ENCODE data around the gene SLC1A7. TPM values are rescaled to one million over a fixed set of nuclear protein-coding genes. Genes with fewer than 3 reads are reported as not detected.

Gene SLC1A7
- total and polyA plus RNA-seq, 2 donors, result 0.29 TPM; not detected in 1

GRCh38 chr1:53091841-53092645, 50.4 kb downstream of the SLC1A7 start:
- H3K36me3 ChIP-seq (ENCODE audit: insufficient read depth), result no peaks in the 10 kb centered on the region
- no peak overlapping the region for H3K27ac ChIP-seq (ENCODE audit: low read depth)
- H3K4me1 ChIP-seq (ENCODE audit: insufficient read depth), result no peaks in the 10 kb centered on the region
- 89% methylated on average over 26 of the region's 26 CpGs for WGBS
- no peak overlapping the region for H3K4me3 ChIP-seq (ENCODE audit: low read depth, low read length)
- no peak for DNase-seq (ENCODE audit: extremely low spot score)

GRCh38 chr1:53090227-53091147, 52.0 kb downstream of the SLC1A7 start:
- no peak overlapping the region for H3K27ac ChIP-seq (ENCODE audit: low read depth)

GRCh38 chr1:53089478-53090226, 52.8 kb downstream of the SLC1A7 start:
- H3K27ac ChIP-seq (ENCODE audit: low read depth), result no peak overlapping the region
- no peak for DNase-seq (ENCODE audit: extremely low spot score)
- WGBS, result 84% methylated on average over 11 of the region's 11 CpGs
- no peaks in the 10 kb centered on the region for H3K4me1 ChIP-seq (ENCODE audit: insufficient read depth)
- no peaks in the 10 kb centered on the region for H3K36me3 ChIP-seq (ENCODE audit: insufficient read depth)
- H3K4me3 ChIP-seq (ENCODE audit: low read depth, low read length), result no peak overlapping the region

More at GRCh38 chr1:53090227-53091147, 52.0 kb downstream of the SLC1A7 start:
- 85% methylated on average over 37 of the region's 37 CpGs for WGBS
- DNase-seq (ENCODE audit: extremely low spot score), result no peak
- Histone ChIP-seq H3K4me1 (ENCODE audit: insufficient read depth) (no peaks in the 10 kb centered on the region), H3K4me3 (ENCODE audit: low read depth, low read length) (no peak overlapping the region), H3K36me3 (ENCODE audit: insufficient read depth) (no peaks in the 10 kb centered on the region)

GRCh38 chr1:53088616-53089300, 53.7 kb downstream of the SLC1A7 start:
- no peaks in the 10 kb centered on the region for H3K4me1 ChIP-seq (ENCODE audit: insufficient read depth)
- H3K27ac ChIP-seq (ENCODE audit: low read depth), result no peak overlapping the region
- no peaks in the 10 kb centered on the region for H3K36me3 ChIP-seq (ENCODE audit: insufficient read depth)
- DNase-seq (ENCODE audit: extremely low spot score), result no peak
- no peak overlapping the region for H3K4me3 ChIP-seq (ENCODE audit: low read depth, low read length)
- WGBS, result 87% methylated on average over 19 of the region's 19 CpGs

GRCh38 chr1:53087332-53088285, 54.8 kb downstream of the SLC1A7 start:
- Histone ChIP-seq H3K4me3 (ENCODE audit: low read depth, low read length) (no peak overlapping the region), H3K4me1 (ENCODE audit: insufficient read depth) (no peaks in the 10 kb centered on the region), H3K27ac (ENCODE audit: low read depth) (no peak overlapping the region), H3K36me3 (ENCODE audit: insufficient read depth) (no peaks in the 10 kb centered on the region)
- WGBS, result 90% methylated on average over 27 of the region's 27 CpGs
- no peak for DNase-seq (ENCODE audit: extremely low spot score)

GRCh38 chr1:53086491-53087070, 55.9 kb downstream of the SLC1A7 start:
- Histone ChIP-seq H3K4me3 (ENCODE audit: low read depth, low read length) (no peak overlapping the region), H3K27ac (ENCODE audit: low read depth) (no peak overlapping the region), H3K36me3 (ENCODE audit: insufficient read depth) (no peaks in the 10 kb centered on the region), H3K4me1 (ENCODE audit: insufficient read depth) (no peaks in the 10 kb centered on the region)
- DNase-seq (ENCODE audit: extremely low spot score), result no peak
- WGBS, result 65% methylated on average over 4 of the region's 4 CpGs

DNA sequence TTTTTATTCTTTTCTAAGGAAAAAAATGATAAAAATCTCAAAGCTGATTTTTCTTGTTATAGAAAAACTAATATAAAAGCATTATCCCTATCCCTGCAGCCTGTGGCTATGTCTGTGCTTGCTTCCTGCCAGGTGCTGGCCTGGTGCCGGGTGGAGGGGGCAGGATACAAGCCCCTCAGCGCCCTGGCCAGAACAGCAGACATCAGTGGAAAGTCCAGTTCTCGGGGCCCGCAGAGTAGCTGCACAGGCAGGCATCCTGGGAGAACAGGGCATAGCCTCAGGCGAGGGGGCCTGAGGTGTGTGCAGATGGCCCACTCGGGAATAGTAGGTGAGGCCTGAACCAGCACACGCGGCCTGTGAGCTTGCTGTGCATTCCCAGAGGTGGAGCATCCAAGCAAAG, 57.0 kb downstream of the SLC1A7 start:
- Histone ChIP-seq H3K36me3 (ENCODE audit: insufficient read depth) (no peaks in the 10 kb centered on the region), H3K27ac (ENCODE audit: low read depth) (no peak overlapping the region), H3K4me3 (ENCODE audit: low read depth, low read length) (no peak overlapping the region), H3K4me1 (ENCODE audit: insufficient read depth) (no peaks in the 10 kb centered on the region)
- WGBS, result 95% methylated on average over 8 of the region's 8 CpGs
- DNase-seq (ENCODE audit: extremely low spot score), result no peak

GRCh38 chr1:53084589-53084971, 57.9 kb downstream of the SLC1A7 start:
- 85% methylated on average over 8 of the region's 8 CpGs for WGBS
- H3K36me3 ChIP-seq (ENCODE audit: insufficient read depth), result no peaks in the 10 kb centered on the region

DNA sequence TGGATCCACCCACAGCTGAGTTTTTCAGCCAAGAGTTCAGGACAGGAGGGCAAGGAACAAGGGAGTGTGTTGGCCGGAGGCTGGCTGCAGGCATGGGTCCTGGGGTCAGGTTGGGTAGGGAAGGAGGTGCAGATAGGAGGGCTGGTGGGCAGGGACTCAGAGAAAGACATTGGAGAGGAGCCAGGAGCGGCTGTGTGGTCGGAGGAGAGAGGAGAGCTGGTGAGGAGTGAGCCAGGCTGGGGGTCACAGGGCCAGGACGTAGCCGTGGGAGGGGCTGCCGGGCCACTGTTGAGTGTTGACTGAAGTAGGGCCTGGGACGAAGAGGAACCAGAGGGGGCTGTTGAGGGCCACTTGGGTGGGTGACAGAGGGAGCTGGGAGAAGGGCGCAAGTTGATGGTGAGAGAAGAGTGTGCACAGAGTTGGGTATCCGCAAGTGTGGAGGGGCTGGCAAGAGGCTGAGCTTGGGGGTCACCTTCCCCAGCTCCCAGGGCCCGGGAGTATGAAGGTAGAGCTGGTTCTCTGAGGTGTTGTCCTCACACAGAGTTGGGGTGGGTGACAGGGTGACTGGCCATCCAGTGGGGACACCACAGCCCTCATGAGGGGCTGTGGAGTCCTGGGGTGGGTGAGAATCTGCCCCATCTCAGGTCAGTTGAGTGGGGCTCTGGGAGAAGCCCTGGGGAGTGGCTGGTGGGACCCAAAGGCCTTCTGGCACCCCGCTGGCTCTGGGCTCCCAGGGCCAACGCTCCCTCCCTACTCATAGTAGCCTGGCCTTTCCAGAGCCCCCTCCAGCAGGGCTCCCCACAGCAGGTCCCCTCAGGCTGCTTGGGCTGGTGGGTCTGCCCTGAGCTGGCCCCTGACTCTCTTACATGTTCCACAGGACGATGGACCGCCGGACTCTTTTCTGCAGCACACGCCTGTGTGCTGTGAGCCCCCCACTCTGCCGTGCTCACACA, 58.5 kb downstream of the SLC1A7 start:
- DNase-seq (ENCODE audit: extremely low spot score), result no peak
- Histone ChIP-seq H3K27ac (ENCODE audit: low read depth) (no peak overlapping the region), H3K36me3 (ENCODE audit: insufficient read depth) (no peaks in the 10 kb centered on the region), H3K4me3 (ENCODE audit: low read depth, low read length) (no peak overlapping the region), H3K4me1 (ENCODE audit: insufficient read depth) (no peaks in the 10 kb centered on the region)
- 83% methylated on average over 17 of the region's 17 CpGs for WGBS

More at GRCh38 chr1:53084589-53084971, 57.9 kb downstream of the SLC1A7 start:
- Histone ChIP-seq H3K27ac (ENCODE audit: low read depth) (no peak overlapping the region), H3K4me1 (ENCODE audit: insufficient read depth) (no peaks in the 10 kb centered on the region), H3K4me3 (ENCODE audit: low read depth, low read length) (no peak overlapping the region)
- no peak for DNase-seq (ENCODE audit: extremely low spot score)

GRCh38 chr1:53082826-53083455, 59.5 kb downstream of the SLC1A7 start:
- 82% methylated on average over 13 of the region's 13 CpGs for WGBS
- H3K36me3 ChIP-seq (ENCODE audit: insufficient read depth), result no peaks in the 10 kb centered on the region
- no peaks in the 10 kb centered on the region for H3K4me1 ChIP-seq (ENCODE audit: insufficient read depth)
- no peak for DNase-seq (ENCODE audit: extremely low spot score)
- H3K4me3 ChIP-seq (ENCODE audit: low read depth, low read length), result no peak overlapping the region
- H3K27ac ChIP-seq (ENCODE audit: low read depth), result no peak overlapping the region

All from urinary bladder (tissue), 4 donors.